ENCODE results near the gene MANSC1. TPM values are rescaled to one million over a fixed set of nuclear protein-coding genes. Genes with fewer than 3 reads are reported as not detected.

The MANSC1 gene
- total and polyA plus RNA-seq, 2 donors (not counting 1 experiment from before 2014, with no cell fraction given), result 0.09 to 0.32 TPM

GRCh38 chr12:12366701-12367481, 16.8 kb upstream of the MANSC1 start:
- H3K36me3 ChIP-seq (replicated peaks in 1 of 2; ENCODE audit: control extremely low read depth in 1 of 2, control insufficient read depth in 1 of 2, extremely low read depth in 1 of 2, insufficient read depth in 2 of 2, low read length in 1 of 2), result peaks cover 4 to 7% of the 10 kb centered on the region in 2 experiments
- WGBS (ENCODE audit: insufficient coverage), result 100% methylated on average over 1 of the region's 4 CpGs
- H3K4me2 ChIP-seq (replicated peaks; ENCODE audit: low read depth, low read length, poor library complexity, severe bottlenecking), result no peak overlapping the region
- Mint-ChIP-seq H3K27ac (no peak overlapping the region), H3K4me1 (peaks cover 9% of the 10 kb centered on the region), H3K27me3 (no peaks in the 10 kb centered on the region), H3K9me3 (ENCODE audit: insufficient read depth) (no peaks in the 10 kb centered on the region), H3K4me3 (no peak overlapping the region)
- H3K4me3 ChIP-seq (ENCODE audit: control extremely low read depth in 1 of 5, extremely low read depth in 1 of 5, insufficient read depth in 1 of 5, low read depth in 2 of 5, low read length in 4 of 5), result no peak overlapping the region
- no peaks in the 10 kb centered on the region for H4K20me1 ChIP-seq (ENCODE audit: control insufficient read depth, insufficient read depth, low read length, poor library complexity, severe bottlenecking)
- intact Hi-C loops (cut with micrococcal nuclease), result no loop called here
- peaks cover 22% of the 10 kb centered on the region for H3K79me2 ChIP-seq (ENCODE audit: control insufficient read depth, insufficient read depth, low read length)
- H3K9ac ChIP-seq (ENCODE audit: low read length), result no peak overlapping the region
- H3K4me1 ChIP-seq (ENCODE audit: control insufficient read depth in 2 of 2, insufficient read depth in 2 of 2, low read length in 2 of 2), result no peaks in the 10 kb centered on the region
- ATAC-seq (ENCODE audit: low read depth) (no peak), DNase-seq (no peak)
- CTCF ChIA-PET, result interaction anchor here (0.8 to 2.5 kb wide), 5 partner anchors 9 to 370 kb away, joined by 3 to 13 read pairs (median 9); no protein-coding TSS in a partner anchor
- H3K27ac ChIP-seq (ENCODE audit: low read length in 2 of 2), result no peak overlapping the region
- no peak overlapping the region for H2AFZ ChIP-seq (ENCODE audit: insufficient read depth, low read depth, low read length, poor library complexity, severe bottlenecking)
- POLR2A ChIA-PET, result interaction anchor here (1.0 kb wide), 1 partner anchor 9 kb away, joined by 3 read pairs; no protein-coding TSS in a partner anchor
- H3K9me3 ChIP-seq (ENCODE audit: control extremely low read depth in 1 of 3, control insufficient read depth in 2 of 3, insufficient read depth in 1 of 3, low read length in 2 of 3), result no peaks in the 10 kb centered on the region
- no peak for TF ChIP-seq EZH2 (IDR thresholded peaks at IDR 0.05; ENCODE audit: borderline replicate concordance, insufficient read depth, low read depth, low read length, poor library complexity, severe bottlenecking)
- no peak for TF ChIP-seq CTCF (IDR thresholded peaks at IDR 0.05)
- H3K27me3 ChIP-seq (replicated peaks in 1 of 4; ENCODE audit: control extremely low read depth in 1 of 4, control insufficient read depth in 3 of 4, insufficient read depth in 4 of 4, low read length in 3 of 4), result no peaks in the 10 kb centered on the region

DNA sequence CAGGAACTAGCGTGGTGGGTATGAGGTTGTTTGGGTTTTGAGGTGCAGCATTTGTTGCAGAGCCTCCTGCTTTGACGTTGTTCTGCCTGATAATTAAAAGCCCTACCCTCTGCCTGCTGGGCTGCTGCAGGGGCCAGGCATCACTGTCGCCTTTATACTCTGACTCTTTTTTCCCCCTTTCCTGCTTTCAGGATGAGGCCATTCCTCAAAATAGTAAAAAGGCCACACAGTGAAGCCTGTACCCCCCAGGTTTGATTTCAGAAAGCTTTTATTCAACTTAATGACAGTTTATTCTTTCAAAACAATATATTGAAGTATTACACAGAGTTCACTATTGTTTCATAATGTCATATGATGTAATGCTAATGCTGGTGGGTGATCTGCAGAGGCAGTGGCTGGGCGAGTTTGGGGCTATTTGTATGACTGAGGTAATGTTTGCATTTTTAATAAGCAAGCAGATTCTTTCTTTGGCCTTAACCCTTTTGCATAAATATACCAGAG, 15.9 kb upstream of the MANSC1 start:
- 60% methylated on average over 2 of the region's 4 CpGs for WGBS (ENCODE audit: insufficient coverage)
- no peaks in the 10 kb centered on the region for H3K9me3 ChIP-seq (ENCODE audit: control extremely low read depth in 1 of 3, control insufficient read depth in 2 of 3, insufficient read depth in 1 of 3, low read length in 2 of 3)
- intact Hi-C loops (cut with micrococcal nuclease), result no loop called here
- no peaks in the 10 kb centered on the region for H3K9me3 Mint-ChIP-seq (ENCODE audit: insufficient read depth)
- H3K4me2 ChIP-seq (replicated peaks; ENCODE audit: low read depth, low read length, poor library complexity, severe bottlenecking), result no peak overlapping the region
- no peak overlapping the region for H3K9ac ChIP-seq (ENCODE audit: low read length)
- no peak for ATAC-seq (ENCODE audit: low read depth)
- H3K4me3 ChIP-seq (ENCODE audit: control extremely low read depth in 1 of 5, extremely low read depth in 1 of 5, insufficient read depth in 1 of 5, low read depth in 2 of 5, low read length in 4 of 5), result no peak overlapping the region
- no peaks in the 10 kb centered on the region for H3K27me3 ChIP-seq (replicated peaks in 1 of 4; ENCODE audit: control extremely low read depth in 1 of 4, control insufficient read depth in 3 of 4, insufficient read depth in 4 of 4, low read length in 3 of 4)
- no peak overlapping the region for H2AFZ ChIP-seq (ENCODE audit: insufficient read depth, low read depth, low read length, poor library complexity, severe bottlenecking)
- no peaks in the 10 kb centered on the region for H3K4me1 ChIP-seq (ENCODE audit: control insufficient read depth in 2 of 2, insufficient read depth in 2 of 2, low read length in 2 of 2)
- no peak overlapping the region for H3K27ac ChIP-seq (ENCODE audit: low read length in 2 of 2)
- H3K79me2 ChIP-seq (ENCODE audit: control insufficient read depth, insufficient read depth, low read length), result peaks cover 24% of the 10 kb centered on the region
- H3K4me3 Mint-ChIP-seq, result no peak overlapping the region
- no peak overlapping the region for H3K27ac Mint-ChIP-seq
- H3K27me3 Mint-ChIP-seq, result no peaks in the 10 kb centered on the region
- H3K4me1 Mint-ChIP-seq, result peaks cover 12% of the 10 kb centered on the region
- TF ChIP-seq CTCF (IDR thresholded peaks at IDR 0.05) (no peak), EZH2 (IDR thresholded peaks at IDR 0.05; ENCODE audit: borderline replicate concordance, insufficient read depth, low read depth, low read length, poor library complexity, severe bottlenecking) (no peak)
- no peaks in the 10 kb centered on the region for H4K20me1 ChIP-seq (ENCODE audit: control insufficient read depth, insufficient read depth, low read length, poor library complexity, severe bottlenecking)
- DNase-seq, result no peak
- ChIA-PET POLR2A (no interaction called here), CTCF (interaction anchor here (2.5 kb wide), 1 partner anchor 8 kb away, joined by 12 read pairs; no protein-coding TSS in a partner anchor)
- peaks cover 4 to 10% of the 10 kb centered on the region in 2 experiments for H3K36me3 ChIP-seq (replicated peaks in 1 of 2; ENCODE audit: control extremely low read depth in 1 of 2, control insufficient read depth in 1 of 2, extremely low read depth in 1 of 2, insufficient read depth in 2 of 2, low read length in 1 of 2)

All from B cell (primary cell).